DMS79 treated with DMSO at 0.1 percent for 48 hours (cell line): ENCODE data around the gene ARHGDIA.

Source experiments
- DNase-seq: peaks from one replicate; lab custom pipeline; 2025; lab: John Stamatoyannopoulos, UW

The ARHGDIA gene

DNA sequence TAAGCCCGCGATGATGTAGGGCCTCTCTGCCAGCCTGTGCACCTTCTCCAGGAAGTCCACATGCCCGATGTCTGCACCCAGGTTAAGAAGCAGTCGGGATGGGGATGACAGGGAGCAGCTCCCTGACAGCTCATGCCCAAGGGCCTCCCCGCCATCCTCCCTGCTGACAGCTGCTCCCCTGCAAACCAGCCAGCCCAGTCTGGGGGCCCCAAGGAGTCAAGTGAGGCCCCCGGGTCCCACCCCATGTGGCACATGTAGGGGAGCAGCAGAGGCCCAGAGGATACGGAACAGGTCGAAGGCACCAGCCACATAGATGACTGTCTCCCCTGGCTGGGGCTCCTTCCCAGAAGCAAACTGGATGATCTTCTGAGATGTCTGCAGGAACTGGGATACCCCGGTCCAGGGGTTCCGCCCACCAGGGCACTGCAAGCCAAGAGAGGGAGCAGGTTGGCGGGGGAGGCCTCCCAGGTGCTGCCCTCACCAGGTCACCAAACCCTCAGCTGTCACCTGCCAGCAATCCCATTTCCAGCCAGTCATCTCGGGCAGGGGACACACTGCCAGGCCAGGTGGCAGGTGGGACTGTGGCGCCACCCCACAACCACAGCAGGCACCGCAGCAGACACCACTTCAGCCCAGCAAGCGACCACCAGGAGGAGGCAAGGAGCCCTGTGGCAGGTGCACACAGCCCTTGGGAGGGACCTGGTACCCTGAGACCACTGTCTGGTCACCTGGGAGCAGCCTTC is 35.5 kb upstream of the ARHGDIA start:
- DNase-seq, result no peak

- no peak for DNase-seq
Measured at GRCh38 chr17:81905993-81906392, 34.9 kb upstream of the ARHGDIA start.

DNA sequence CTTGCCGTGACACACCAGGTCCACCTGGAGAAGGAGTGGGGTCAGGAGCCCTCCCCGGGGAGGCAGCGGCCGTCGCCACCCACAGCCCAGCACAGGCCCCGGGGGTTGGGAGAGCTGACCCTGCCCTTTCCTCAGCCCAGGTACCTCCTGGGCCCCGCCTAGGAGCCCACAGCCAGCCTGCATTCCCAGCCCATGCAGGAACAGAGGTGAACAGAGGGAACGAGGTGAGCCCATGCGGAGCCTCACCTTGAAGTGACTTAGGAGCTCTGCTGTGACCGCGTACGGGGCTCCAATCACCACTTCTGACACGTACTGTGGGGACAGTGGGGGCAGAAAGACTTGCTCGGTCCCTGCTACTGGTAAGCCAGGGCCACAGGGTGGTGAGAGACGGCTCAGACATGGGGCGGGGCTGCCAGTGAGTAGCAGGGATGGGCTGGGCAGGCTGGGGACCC is 34.3 kb upstream of the ARHGDIA start:
- no peak for DNase-seq

GRCh38 chr17:81904600-81905423 is 33.7 kb upstream of the ARHGDIA start:
- DNase-seq, result no peak

- DNase-seq, result no peak
Measured at GRCh38 chr17:81903896-81904599, 32.9 kb upstream of the ARHGDIA start.

GRCh38 chr17:81903415-81903831 is 32.3 kb upstream of the ARHGDIA start:
- no peak for DNase-seq

DNA sequence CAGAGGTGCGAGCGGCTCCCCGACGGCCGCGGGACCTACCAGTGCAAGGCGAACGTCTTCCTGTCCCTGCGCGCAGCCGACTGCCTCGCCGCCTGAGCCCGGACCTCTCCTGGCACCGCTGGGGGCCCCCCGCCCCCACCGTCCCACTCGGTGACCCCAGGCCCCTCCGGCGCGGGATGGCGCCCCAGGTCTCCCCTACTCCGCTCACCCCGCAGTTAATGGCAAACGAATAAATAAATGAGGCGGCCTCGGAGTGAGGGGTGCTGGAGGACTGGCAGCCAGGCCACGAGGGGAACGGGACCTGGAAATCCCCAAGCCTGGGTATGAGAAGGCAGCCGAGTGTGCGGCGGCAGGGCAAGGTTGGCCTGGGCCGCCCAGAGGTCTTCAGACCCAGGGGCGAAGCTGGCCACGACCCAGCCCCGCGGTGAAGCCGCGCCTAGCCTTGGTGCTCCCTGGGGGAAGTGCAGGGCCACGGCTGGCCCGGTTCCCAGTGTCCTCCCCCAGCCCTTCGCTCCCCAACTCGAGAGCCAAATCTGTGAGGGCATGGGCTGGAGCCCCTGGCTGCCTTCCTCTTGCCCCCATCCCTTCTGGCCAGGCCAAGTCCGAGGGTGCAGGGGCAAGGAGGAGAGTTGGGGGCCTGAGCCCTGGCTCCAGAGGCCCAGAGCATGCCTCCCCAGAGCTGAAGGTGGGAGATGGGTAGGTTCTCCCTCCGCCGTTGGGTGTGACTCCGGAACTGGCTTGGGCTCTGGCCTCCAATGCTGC is 31.7 kb upstream of the ARHGDIA start:
- no peak for DNase-seq

GRCh38 chr17:81902023-81902652 is 31.0 kb upstream of the ARHGDIA start, which contains the start of gene NPB:
Gene NPB (plus strand): TSS chr17:81902238. CDS start chr17:81902278, 40 bp downstream.
- DNase-seq, result no peak

DNA sequence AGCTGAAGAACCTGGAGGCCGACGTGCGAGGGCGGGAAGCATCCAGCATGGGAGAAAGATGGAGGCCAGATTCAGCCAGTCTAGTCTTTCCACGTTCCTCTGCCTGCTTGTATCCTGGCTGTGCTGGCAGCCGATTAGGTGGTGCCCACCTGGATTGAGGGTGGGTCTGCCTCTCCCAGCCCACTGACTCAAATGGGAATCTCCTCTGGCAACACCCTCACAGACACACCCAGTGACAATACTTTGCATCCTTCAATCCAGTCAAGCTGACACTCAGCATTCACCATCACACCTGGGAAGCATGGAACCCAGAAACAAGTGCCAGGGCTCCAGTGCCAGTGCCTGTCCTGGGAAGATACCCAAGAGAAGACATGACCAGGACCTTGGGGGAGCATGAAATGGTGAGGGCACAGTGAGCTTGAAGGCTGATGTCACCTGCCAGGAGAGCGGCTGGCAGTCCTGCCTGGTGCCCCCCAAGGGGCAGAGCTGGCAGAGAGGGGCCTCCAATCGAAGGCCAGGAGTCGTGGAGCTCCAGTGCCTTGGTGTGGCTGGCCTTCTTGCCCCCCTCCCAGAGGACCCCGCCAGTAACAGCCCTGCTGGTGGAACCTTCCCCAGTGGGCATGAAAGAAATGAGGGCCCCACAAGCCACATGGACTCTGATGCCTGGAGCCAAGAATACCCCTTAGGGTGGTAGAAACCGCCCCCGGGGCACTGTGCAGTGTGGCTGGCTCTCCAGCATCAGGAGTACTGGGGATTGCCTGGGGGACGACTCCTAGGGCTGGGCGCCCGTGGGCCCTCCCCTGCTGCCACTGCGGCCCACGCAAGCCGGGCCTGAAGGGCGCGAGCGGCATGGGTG is 30.3 kb upstream of the ARHGDIA start:
- DNase-seq, result no peak

- no peak for DNase-seq
Measured at GRCh38 chr17:81900181-81900820, 29.2 kb upstream of the ARHGDIA start.

GRCh38 chr17:81899514-81900166 is 28.5 kb upstream of the ARHGDIA start:
- no peak for DNase-seq

DNA sequence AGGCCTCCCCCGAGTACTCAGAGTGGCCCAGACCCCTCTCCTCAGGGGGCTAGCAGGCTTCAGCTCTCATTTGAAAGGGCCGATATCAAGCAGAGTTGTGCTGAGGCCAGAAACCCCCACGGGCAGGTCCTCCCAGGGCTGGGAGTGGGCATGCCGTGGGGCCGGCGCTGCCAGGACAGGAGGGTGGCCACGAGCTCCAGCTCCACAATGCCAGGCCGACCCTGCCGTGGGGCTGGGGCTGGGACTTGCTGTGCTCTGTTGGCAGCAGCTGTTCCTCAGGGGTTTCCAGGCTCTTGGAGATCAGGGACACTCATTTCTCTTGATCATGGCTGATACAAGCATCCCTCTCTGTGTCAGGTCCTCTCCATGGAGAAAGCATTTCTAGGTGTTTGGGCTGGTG is 27.7 kb upstream of the ARHGDIA start:
- DNase-seq, result no peak

DNA sequence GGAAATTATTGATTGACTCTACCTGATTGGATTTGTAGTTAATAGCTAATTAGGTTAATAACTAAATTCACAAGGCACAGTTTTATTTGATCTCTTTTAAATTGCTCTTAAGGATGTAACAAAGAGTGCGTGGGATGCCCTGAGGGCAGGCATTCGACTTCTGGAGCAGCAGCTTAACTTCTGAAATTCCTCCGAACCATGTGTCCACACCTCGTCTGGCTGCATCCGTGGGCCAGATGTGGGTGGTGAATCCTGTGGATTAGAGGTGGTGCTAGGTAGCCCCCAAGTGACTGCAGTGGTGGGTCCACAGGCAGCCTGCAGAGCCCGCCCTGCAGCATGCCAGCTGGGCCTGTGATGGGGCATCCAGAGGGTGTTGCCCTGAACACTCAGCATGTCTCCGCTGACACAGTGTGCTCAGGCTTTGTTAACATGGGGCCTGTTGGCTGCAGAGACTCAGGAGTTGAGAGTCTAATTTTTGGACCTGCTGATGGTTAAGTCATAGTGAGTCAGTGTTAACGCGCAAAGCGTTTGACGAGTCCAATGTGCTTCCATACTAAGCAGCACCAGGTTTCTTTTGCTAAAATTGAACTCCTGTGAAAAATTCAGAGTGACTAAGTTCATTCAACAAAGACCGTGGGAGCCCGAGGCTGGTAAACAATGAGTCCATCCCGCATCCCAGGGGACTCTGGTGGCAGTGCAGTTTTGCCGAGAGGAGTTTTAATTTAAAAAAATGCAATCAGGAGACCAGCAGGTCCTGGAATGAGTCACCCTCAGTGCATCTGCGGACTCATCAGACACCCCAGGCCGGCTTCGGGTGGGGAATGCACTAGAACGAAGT is 27.1 kb upstream of the ARHGDIA start:
- DNase-seq, result no peak

DNA sequence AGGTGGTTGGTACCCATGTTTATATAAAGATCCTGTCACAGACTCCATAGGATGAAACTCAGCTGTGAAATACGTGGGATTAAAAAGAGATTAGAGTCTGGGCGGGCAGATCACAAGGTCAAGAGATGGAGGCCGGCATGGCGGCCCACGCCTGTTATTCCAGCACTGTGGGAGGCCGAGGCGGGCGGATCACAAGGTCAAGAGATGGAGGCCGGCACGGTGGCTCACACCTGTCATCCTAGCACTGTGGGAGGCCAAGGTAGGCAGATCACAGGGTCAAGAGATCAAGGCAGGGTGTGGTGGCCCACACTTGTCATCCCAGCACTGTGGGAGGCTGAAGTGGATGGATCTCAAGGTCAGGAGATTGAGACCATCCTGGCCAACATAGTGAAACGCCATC is 24.3 kb upstream of the ARHGDIA start:
- no peak for DNase-seq

- no peak for DNase-seq
Measured at GRCh38 chr17:81891303-81891552, 20.1 kb upstream of the ARHGDIA start.

DNA sequence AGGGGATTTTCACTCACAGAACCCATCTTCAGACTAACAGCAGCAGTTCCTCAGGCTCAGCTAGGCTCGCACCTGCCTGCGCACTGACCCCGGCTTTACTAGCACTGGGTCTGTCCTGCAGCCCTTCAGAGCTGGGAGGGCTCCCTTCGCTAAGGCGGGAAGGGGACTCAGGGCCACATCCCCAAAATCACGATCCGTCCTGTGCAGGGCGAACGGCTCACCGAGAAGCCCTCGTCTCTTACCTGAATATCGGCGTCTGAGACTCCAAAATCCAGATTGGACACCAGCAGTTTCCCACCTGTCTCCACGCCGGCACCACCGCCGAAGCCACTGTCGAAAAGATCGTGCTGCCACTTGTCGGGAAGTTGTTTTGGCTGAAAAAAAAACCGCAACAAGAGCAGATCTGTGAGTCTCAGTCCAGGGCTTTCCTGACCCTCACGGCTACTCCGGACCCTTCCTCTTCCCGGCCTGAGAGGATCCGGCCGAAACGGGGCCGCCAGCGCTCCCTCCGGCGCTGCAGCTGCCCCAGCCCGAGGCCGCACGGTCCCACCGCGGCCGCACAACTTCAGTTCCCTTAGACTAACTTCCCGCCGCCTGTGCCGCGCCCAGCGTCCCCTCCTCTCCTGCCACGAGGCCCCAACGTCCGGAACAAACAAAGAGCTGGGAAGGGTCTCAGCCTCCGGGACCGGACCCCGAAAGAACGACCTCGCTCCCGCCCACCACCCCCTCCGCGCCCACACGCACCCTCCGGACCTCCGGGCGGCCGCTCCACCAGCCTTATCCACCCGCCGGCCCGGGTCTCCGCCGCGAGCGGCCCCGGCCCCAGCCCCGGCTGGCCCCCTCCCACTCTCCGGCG is 19.5 kb upstream of the ARHGDIA start:
- DNase-seq, result no peak

DNA sequence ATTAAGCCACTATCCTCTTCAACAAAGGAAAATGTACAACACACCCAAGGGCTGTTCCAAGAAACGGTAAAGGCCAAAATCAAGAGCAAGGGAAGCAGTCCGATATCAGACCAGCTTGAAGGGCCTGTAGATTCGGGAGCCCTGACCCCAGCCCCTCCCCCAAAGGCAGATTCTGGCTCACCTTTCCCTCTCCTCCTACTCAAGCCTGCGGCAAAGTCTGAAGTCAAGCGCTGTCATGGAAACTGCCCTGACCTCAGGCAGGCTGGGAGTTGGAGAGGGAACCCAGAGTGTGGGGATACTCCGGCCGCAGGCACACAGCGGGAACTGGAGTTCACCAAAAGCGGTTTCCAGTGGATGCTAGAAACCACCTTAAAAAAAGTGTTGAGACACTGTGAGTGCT is 18.5 kb upstream of the ARHGDIA start:
- no peak for DNase-seq
